Anterior cingulate cortex (tissue), 58 donors: ENCODE measurements around the gene NAIF1.
"Not testable (repeated sequence)": the region's sequence is repeated elsewhere in the genome, so short reads cannot be mapped to it uniquely, and the experiment has no call there.

Experiments
- DNase-seq, 58 donors: peaks; one replicate each; lab custom pipeline; 2025; lab: John Stamatoyannopoulos, UW

Gene NAIF1

DNA sequence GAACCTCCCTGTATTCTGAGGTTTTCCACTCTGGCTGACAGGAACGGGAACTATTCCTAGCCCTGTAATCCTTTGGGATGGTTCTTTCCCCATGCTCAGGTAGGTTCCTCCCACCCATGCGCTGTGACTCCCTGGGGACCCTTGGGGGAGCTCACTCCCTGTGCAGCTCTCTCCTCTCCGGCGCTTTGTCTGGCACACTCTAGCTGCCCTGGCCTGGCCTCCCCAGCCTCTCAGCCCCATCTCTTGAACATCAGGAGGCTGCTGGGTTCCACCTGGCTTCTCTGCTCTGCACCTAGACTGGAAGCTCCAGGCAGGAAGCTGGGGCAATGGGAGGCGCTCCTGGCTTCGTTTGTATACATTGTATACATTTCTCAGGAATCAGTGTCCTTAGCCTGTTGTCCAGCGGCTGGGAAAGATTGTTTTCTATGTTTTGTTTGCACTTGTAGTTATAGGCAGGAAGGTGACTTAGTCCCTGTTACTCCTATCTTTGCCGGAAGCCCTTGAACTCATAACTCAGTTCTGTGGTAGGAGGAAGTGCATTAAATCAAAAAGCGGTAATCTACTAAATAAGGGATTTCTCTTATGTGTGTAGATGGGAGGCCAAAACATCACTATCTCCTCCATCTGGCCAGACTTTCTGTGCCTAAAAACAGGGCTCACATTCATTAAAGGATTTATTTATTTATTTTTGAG, 21.3 kb upstream of the NAIF1 start:
- no peak for DNase-seq

DNA sequence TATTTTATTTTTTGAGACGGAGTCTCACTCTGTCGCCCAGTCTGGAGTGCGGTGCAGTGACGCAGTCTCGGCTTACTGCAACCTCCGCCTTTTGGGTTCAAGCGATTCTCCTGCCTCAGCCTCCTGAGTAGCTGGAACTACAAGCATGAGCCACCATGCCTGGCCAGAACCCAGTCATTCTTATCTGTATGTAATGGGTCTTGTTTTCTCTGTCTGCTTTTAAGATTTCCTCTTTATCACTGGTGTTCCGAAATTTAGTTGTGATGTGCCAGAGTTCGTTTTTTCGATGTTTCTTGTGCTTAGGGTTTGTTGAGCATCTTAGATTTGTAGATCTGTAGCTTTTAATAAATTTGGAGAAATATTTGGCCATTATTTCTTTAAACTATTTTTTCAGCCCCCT, 20.1 kb upstream of the NAIF1 start:
- DNase-seq = no peak

DNA sequence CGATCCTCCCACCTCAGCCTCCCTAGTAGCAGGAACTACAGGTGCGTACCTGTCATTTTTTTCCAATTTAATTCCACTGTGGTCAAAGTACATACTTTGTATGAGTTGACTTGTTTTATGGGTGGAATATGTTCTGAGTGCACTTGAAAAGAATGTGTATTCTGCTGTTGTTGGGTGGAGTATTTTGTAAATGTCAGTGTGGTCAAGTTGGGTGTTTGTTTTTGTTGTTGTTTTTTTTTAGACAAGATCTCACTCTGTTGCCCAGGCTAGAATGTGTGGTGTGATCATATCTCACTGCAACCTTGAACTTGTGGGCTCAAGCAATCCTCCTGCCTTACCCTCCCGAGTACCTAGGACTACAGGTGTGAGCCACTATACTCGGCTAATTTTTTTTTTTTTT, 18.8 kb upstream of the NAIF1 start:
- no peak for DNase-seq

DNA sequence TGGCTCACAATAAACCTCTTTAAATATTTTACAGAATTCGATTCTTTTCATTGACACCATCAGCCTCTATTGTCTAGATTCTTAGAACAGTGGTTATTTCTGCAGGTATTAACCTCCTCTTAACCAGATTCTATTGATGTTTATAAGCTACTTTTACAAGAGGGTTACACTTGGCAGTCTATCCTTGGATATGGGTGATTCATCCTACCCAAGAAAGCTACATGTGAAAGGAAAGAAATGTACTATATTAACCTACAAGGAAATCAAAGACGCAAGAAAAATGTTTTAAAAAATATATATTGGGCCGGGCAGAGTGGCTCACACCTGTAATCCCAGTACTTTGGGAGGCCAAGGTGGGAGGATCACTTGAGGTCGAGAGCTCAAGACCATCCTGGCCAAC, 17.6 kb upstream of the NAIF1 start:
- DNase-seq = no peak

DNA sequence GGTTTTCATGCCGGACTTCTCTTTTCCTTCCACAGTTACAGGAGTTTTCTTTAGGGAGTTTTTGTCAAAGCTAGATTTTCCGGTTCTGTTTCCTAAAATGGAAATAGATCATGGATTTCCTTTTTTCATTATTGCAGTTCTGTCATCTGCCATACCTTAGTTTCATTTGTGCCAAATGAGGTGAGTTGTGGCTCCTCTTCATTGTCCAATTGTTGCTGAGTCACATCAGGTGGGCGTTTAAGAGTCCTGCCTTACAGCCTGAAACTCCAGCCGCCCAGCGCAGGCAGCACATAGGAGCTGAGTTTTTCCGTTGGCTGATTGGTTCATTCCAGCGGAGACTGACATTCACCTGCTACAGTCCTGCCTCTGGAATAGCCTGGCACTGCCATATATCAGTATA, 15.0 kb upstream of the NAIF1 start:
- peak in 1 of 58 donors; percentile 13 for DNase-seq

DNA sequence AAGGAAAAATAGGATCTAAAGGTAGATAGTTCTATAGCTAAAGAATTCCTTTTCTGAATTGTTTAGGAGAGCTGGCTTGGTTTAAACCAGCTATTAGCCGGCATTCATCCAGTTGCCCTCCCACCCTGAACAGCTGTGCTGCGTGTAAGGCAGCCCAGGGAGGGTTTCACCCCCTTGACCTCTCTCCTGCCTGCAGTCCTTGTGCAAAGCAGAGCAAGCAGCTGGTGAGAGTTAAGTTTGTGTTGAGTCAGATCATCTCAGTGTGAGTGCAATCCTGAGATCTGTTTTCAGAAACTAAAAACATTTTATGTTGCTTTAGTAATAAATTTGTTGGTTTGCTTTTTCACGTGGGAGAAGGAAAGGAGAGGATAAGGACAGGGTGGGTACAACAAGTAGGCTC, 13.9 kb upstream of the NAIF1 start:
- DNase-seq = no peak

DNA sequence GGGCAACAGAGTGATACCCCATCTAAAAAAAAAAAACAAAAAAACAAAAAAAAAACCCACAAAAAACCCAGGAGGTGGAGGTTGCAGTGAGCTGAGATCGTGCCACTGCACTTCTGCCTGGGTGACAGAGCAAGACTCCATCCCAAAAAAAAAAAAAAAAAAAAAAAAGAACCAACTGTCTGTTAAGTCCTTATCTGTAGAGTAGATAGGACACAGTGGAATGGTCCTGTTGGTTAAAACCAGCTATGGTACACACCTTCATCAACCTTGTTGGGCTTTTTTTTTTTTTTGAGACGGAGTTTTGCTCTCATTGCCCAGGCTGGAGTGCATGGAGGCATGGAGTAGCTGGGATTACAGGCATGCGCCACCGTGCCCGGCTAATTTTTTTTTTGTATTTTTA, 13.1 kb upstream of the NAIF1 start:
- no peak for DNase-seq

DNA sequence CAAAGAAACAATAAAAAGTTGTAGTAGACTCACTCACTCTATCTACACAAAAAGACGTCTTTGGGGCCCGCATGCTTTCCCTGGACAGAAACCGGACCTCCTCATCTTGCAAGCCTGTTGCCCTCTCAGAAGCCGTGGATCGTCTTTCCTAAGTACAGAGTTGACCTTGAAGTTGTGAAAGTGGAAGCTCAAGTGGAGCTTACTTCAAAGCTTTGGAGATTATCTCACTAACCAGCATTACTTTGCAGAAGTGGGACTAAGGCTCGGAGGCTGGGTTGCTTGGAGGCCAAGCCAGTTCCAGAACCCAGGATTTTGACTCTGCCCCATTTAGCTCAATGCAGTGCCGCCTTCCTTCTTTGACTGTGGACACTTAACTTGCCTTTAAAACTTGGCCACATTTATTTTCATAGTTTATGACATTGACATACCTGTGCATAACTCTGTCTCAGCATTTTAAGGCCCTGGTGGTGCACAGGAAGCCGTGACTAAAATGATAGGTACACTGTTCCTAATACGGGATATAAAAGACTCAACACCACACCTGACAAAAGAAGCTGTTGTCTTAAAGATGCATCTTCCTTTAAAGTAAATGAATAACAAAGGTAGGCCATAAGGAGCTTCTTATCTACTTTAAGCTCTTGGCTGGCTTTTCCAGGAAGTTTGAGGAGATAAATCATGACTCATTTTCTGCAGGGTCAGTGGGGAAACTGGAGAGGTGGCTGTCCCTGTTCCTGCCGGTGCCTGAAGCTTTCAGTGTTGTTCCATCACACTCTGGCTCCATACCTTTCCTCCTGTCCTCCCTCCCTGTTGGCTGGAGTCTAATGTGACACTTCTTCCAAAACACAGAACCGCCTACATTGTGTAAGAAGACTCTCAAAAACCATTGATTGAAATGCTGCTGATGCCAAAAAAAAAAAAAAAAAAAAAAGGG, 11.6 kb upstream of the NAIF1 start:
- DNase-seq = no peak

- no peak for DNase-seq
These were observed 10.9 kb upstream of the NAIF1 start for GRCh38 chr9:128077847-128078503.

- DNase-seq = no peak
These were observed 6.2 kb upstream of the NAIF1 start for GRCh38 chr9:128073253-128073886.

DNA sequence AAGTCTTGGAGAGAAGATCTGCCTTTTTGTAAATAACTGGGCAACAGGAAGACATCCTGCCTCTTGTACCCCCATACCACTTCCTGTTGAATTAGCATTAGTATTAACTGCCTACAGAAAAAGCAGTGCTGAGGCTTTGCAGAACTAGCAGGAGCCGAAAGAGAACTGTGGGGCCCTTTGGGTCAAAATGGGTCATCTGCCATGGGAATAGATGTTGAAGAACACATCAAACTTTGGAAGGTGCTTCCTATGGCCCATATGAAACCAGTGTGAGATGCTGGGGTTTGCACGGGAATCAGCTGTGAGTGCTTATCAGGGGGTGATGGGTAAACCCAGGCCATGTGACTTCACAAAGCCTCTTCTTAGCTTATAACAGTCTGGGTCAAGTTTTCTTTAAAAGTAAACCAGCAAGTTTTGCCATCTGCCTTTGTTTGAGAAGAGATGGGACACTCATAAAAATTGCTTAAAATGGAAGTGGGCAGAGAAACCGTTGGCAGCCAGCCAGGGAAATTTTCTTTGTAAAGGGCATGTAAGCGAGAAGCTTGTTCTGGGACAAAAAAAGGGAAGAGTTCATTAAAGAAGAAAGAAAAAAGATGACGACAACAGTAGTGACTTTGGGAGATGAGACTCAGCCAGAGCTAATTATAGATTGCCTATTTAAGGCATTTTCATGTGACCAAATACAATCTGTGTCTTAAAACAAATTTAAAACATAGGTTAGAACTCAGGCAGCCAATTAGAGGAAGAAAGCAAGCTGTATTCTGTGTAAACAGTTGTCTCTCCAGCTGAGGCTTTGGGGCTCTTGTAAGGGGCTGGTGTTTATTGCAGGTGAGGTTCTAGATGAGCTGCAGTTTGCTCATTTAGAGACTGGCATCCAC, 5.3 kb upstream of the NAIF1 start:
- peak in 44 of 58 donors; percentile 15 to 84 (median 50) for DNase-seq

GRCh38 chr9:128071475-128071874, 4.4 kb upstream of the NAIF1 start:
- DNase-seq = not testable (repeated sequence)

DNA sequence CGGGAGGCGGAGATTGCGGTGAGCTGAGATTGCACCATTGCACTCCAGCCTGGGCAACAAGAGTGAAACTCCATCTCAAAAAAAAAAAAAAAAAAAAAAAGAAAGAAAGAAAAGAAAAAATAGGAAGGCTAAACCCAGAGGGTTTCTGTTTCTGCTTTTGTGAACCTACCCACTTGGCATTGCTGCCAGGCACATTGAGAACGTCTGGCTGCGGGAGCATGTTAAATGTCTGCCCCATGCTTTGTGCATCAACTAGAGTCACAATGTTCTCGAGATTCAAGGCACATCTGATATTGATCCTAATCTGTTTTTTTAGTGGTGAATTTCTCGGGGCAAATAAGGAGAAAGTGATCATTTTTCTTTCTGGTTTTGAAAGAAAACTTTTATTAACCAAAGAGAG, 3.8 kb upstream of the NAIF1 start:
- DNase-seq = peak in 8 of 58 donors; percentile 5 to 53 (median 18)

DNA sequence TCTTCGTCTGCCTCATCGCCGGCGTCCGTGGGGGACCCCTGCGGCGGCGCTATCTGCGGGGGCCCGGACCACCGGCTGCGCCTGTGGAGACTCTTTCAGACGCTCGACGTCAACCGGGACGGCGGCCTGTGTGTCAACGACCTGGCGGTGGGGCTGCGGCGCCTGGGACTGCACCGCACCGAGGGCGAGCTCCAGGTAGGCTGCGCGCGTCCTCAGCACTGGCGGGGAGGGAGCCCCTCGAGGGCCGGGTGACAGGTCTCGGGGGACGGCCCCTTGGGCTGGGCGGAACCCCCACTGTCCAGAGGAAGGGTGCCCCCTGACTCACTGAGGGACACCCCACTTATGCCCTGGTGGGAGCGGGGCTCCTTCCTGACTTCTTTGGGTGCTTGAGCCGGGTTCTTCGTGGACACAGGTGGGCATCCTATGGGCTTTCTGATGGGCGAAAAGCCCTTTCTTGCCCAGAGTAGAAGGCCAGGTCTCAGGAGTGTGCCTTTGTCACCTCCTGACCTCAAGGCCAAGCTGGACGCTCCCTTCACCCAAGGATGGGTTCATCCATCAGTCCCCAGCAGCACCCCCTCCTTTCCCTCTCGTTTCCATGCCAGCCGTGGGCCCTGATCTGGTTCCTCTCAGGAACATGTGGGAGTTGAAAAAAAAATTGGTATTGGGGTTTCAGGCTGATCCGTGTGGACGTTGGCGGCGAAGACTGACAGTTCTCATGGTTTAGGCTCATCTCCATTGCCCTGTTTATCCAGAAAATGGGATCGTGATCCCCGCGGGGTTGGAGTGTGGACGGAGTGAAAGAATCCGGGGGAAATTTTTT, 1.5 kb upstream of the NAIF1 start:
- peak in 15 of 58 donors; percentile 13 to 77 (median 39) for DNase-seq

- peak; percentile 73 to 100 (median 99) for DNase-seq
These were observed 695 bp upstream of the NAIF1 start, which contains the start of gene SLC25A25 for GRCh38 chr9:128067645-128068385. Gene SLC25A25 (plus strand): TSS chr9:128068232. CDS start chr9:128068320, 88 bp downstream.

- peak in 1 of 58 donors; percentile 19 for DNase-seq
These were observed 1.0 kb downstream of the NAIF1 start for GRCh38 chr9:128065907-128066712.
